NOMO-1 (cell line): ENCODE data around the gene GHITM.

Experiments used
- DNase-seq, 2 experiments: peaks; one replicate each; lab custom pipeline; 2025; ENCODE audit not compliant: unreplicated experiment in 2 of 2; lab: John Stamatoyannopoulos, UW

GHITM gene

DNA sequence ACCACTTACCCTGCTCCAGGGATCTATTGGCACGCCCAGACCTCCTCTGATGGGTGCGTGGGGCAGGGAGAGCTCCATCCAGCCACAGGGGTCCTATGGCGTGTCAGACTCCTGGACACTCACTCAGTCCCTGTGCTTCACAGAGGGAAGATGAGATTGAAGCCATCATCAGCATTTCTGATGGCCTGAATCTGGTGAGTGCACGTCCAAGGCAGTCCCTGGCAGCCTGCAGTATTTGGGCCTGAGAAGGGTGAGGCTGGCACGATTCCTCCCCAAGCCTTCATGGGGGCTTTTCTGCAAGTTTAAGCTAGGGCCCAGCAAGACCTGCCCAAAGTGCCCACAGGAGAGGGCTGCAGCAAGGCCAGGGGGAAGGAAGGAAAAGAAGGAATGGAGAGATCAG lies 58.3 kb downstream of the GHITM start:
- no peak for DNase-seq

DNA sequence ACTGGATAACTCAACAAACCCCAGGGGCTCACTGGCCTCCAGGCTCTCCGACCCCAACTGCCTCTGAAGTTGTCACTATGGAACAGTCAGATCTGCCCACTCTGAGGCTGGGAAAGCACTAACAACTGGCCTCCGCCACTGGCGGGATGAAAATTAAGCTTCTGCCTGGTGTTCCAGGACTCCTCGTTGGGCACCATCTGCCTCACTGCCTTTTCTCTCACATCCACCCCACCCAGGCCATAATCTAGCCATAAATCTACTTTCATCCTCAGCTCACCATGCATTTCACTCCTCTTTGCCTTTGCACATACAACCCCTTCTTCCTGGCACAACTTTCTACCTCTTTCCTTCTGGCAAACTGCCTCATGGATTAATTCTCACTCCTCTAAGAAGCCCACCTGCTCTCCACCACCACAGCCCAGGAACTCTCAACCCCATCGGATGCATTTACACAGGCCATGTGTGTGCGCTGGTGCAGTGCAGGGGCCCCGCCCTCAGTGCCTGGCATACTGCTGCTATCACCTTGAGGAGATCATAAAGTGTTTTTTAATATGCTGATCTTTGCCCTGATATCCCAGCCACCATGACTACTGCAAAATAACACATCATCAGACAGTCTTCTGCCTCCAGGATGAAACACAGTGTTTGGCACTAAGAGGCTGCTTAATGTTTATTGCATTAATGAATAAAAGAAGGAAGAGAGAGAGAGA lies 59.1 kb downstream of the GHITM start:
- DNase-seq, result no peak

DNA sequence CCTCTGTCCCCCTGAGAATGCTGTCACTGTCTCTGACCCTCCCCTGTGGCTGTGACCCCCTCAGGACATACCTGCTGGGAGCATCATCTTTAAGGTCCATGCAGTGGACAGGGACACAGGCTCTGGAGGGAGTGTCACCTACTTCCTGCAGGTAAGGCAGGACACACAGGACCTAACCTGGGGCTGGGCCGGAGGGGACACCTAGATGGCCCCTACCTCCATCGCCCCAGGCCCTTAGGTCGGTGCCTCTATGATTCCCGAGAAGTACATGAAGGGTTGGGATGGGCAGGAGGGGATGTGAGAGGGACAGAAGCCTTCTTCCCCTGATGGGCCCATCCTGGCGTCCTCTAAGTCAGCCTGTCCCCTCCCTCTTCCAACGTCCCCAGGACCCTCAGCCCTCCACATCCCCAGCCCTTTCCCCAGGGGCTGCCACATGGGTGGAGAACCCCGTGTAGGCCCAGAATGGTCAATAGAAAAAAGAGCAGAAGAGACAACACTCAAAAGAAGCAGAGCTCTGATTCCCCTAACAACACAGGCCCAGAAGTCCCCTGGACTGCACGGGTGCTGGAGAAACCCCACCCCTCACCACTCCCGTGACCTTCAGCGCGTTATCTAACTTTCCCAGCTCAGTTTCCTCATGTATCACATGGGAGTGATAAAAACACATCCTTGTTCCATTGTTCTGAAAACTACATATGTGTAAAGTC lies 61.4 kb downstream of the GHITM start:
- no peak for DNase-seq

DNA sequence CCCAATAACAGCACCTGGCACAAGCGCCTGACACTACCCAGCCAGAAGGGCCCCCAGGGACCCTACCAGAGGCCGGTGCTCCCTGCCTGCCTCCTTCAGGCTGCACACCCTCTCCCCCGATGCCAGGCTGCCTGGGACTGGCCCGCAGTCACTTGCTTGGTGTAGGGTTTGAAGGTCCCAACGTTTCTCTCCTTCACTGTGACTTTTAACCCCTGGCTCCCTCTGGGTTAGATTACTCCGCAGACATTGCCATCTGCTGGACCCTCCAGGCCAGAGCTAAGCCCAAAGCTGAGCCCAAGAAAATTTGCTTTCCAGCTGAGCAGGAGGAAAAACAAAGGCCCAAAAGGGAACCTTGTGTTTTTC lies 61.9 kb downstream of the GHITM start:
- no peak for DNase-seq

DNA sequence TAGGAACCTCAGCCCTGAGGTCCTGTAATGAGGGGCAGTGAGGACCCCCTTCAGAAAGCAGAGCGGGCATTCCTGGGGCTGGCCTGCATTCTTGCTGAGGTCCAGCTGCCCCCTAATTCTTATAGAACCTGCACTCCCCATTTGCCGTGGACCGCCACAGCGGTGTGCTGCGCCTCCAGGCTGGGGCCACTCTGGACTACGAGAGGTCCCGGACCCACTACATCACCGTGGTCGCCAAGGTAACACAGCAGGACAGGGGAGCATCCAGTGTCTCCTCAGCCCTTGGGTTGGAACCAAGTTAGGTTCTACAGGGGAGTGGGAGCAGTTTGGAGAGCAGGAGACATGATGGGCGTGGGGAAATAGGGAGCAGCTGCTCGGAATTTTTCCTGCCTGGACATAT lies 62.4 kb downstream of the GHITM start:
- DNase-seq, result no peak

DNA sequence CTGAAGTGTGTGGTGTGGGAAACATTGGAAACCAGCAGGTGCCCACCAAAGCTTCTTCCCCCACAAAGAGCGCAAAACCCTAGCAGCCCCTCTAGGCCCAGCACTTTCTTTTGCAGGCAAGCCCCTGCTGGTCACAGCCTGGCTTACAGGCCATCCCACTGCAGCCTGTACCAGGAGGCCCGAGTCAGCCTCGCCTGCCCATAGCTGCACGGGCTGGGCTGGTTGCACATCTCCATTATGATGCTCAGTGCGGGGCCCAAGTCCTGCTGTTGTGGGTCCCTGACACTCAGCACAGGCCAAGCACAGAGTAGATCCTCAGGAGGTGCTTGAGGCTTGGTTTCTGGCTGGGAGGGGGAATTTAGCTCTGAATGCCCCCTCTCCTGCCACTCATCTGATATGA lies 63.0 kb downstream of the GHITM start:
- DNase-seq, result no peak
